Vagina (tissue), 2 donors: ENCODE measurements around the gene SYT11.

Source experiments
- CTCF ChIP-seq, 3 experiments: fragments of 450-650 bp in 2 of 3; fragments of 200-600 bp in 1 of 3; sonication (generic) in 1 of 3; IDR thresholded peaks; one replicate each; pipeline ENCODE4 v1.5.1; 2017 to 2019; ENCODE audit warnings: antibody characterized with exemption in 3 of 3, mild to moderate bottlenecking in 2 of 3, moderate library complexity in 2 of 3
- POLR2A ChIP-seq, 2 donors: fragments of 450-650 bp; IDR thresholded peaks; one replicate each; pipeline ENCODE4 v1.6.1; 2017; ENCODE audit warnings: antibody characterized with exemption in 2 of 2, mild to moderate bottlenecking in 2 of 2, moderate library complexity in 2 of 2

- TF ChIP-seq POLR2A (IDR thresholded peaks at IDR 0.05) (no peak), CTCF (IDR thresholded peaks at IDR 0.05) (no peak)
Observed at GRCh38 chr1:155892796-155893195, 33.4 kb downstream of the SYT11 start.
